GM18868 (cell line): ENCODE measurements around the gene PANX2.
"Not testable (repeated sequence)": the region's sequence is repeated elsewhere in the genome, so short reads cannot be mapped to it uniquely, and the experiment has no call there.

Experiments used
- ATAC-seq: cut with Tn5 transposase; IDR thresholded peaks from one replicate; pipeline ENCODE4 v1.9.1; 2021; ENCODE audit warnings: mild to moderate bottlenecking, moderate library complexity; ENCODE audit not compliant: unreplicated experiment

The PANX2 gene

GRCh38 chr22:50147258-50148165 is 23.0 kb upstream of the PANX2 start:
- ATAC-seq: not testable (repeated sequence)

DNA sequence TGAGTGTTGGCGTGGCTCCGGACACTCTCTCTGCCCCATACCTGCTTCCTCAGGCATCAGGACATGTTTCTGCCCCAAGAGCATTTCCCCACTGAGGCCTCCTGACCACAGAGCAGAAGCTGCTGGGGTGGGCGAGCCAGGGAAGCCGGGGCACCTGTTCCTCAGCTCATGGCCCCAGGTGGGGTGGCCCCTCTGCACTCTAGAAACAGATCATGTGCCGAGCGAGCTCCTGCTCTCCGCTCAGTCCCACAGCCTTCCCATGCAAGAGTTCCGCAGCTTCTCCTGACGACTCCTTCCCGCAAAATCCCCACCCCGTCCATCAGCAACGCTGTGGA is 22.4 kb upstream of the PANX2 start:
- no peak for ATAC-seq

DNA sequence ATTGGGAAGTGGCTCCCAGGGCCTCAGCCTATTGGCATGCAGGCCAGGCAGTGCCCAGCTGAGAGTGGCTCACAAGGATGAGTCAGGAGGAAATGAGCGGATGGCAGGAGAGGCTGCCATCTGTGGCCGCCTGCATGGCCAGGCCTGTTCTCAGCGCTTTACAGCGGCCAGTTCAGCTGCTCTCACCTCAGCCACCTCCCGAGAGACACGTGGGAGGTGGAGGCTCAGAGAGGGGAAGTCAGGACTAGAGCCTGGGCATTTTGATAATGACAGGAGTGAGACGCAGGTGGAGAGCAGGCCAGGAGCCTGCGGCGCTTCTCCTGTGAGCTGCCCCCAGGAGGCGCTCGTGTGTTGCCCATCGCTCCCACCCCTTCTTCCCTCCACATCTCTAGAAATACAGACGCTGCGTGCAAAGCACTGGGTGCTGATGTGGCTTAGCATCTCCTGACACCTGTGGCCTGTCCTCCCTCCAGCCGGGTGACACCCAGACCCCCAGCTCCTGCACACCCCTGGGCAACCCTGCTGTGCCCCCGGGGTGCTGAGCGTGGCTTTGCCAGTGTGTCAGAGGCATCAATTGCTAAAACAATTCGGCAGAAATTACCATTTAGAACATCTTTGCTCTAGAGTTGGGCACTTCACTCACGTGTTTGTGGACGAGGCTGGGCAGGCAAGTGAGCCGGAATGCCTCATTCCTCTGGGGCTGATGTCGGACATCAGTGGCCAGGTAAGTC is 21.4 kb upstream of the PANX2 start:
- no peak for ATAC-seq

GRCh38 chr22:50150161-50151129 is 20.1 kb upstream of the PANX2 start:
- ATAC-seq: no peak

DNA sequence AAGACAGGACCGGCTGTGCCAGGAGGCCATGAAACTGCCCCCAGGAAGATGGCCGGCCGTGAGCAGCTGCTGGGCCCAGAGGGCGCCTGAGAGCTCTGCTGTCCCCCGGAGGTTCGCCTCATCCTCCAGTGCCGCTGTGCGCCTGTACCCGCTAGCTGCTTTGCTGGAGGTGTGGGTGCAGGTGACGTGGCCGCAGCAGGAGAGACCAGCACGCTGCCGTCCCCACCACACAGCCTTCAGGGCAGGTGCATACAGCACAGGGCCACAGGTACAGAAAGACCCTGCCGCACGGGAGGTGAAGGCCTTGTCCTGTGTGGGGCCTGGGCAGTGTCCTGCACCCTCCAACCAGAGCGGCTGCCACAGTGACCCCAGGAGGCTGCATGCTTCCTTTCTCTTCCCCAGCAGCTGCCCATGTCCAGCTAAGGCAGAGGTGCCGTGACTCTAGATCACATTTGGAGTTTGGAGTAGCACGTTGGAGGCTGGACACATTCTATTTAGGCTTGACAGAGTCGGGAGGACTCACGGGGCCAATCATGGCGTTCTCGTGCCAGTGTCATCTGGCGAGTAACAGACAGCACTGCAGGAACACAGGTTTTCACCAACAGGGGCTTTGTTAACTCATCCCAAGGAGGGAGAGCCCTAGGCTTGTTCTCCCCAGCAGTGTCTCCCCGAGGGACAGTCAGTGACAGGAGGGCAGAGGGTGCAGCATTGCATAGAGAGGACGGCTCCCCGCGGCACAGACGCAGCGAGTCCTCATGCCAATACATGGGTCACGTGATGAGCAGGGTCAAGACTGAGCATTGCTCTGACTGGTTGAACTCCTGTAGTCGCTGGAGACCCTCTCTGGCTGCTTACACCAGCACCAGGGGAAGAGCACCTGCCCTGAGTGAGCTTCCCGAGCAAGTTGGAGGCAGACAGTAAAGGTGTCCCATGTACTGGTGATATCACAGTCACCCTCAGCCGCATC is 18.7 kb upstream of the PANX2 start:
- ATAC-seq: no peak

GRCh38 chr22:50153056-50153755 is 17.3 kb upstream of the PANX2 start:
- no peak for ATAC-seq

- ATAC-seq: no peak
Measured at GRCh38 chr22:50153756-50154140, 16.8 kb upstream of the PANX2 start.

- no peak for ATAC-seq
Measured at GRCh38 chr22:50157709-50158375, 12.7 kb upstream of the PANX2 start.

DNA sequence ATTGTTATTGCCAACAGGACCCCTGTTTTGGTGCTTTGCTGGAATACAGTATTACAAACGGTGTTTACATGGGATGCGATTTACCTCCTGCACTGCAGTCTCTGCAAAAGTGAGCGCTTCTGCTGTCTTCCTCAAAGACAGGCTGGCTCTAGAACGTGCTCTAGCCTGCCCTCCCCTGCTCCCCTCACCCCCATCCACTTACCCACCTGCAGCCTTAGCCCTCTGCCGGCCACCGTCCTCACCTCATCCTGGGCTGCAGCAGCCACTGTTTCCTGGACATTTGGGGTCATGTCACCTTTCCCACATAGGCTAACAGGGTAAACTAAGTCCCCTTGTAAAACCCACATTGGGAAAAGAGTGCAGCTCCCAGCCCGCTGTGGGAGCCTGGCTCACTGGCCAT is 9.6 kb upstream of the PANX2 start:
- no peak for ATAC-seq

- ATAC-seq: no peak
Measured at GRCh38 chr22:50161508-50162390, 8.8 kb upstream of the PANX2 start.

GRCh38 chr22:50162391-50162956 is 8.1 kb upstream of the PANX2 start:
- ATAC-seq: no peak

GRCh38 chr22:50165436-50166123 is 5.0 kb upstream of the PANX2 start:
- ATAC-seq: no peak

GRCh38 chr22:50167689-50168489 is 2.6 kb upstream of the PANX2 start:
- no peak for ATAC-seq

- ATAC-seq: not testable (repeated sequence)
Measured at GRCh38 chr22:50168490-50169180, 1.9 kb upstream of the PANX2 start.

- ATAC-seq: no peak
Measured at GRCh38 chr22:50169181-50169759, 1.3 kb upstream of the PANX2 start.
